GM12878 (cell line): ENCODE measurements around the gene ASB15. TPM values are rescaled to one million over a fixed set of nuclear protein-coding genes. Genes with fewer than 3 reads are reported as not detected.

Source experiments
- ATAC-seq: fragments of 200-7000 bp; cut with Tn5 transposase; 3 replicates; pipeline ENCODE4 v1.9.1; 2020; ENCODE audit warnings: mild to moderate bottlenecking, moderate library complexity
- BruUV-seq: library from RNA; stranded (reverse); fragments of 400-500 nt; replicated peaks from 2 replicates; lab custom pipeline; 2021; lab: Mats Ljungman, UMichigan
- CTCF ChIA-PET: fragments of 300-600 bp; sonication (Branson Sonifier 250); formaldehyde crosslinking; extraction: SDS; loops from one replicate; lab custom pipeline; 2021; ENCODE audit warnings: inconsistent platforms; lab: Yijun Ruan, JAX
- POLR2A ChIA-PET: fragments of 350-600 bp; formaldehyde crosslinking; extraction: SDS; loops from one replicate; lab custom pipeline; 2021; ENCODE audit warnings: inconsistent platforms; lab: Charles Lee
- RAD21 ChIA-PET: fragments of 300-600 bp; sonication (Branson Sonifier 250); formaldehyde crosslinking; loops from one replicate; lab custom pipeline; 2023; ENCODE audit warnings: antibody characterized with exemption; ENCODE audit not compliant: unreplicated experiment; lab: Charles Lee
- SMC1A ChIA-PET: fragments of 300-600 bp; sonication (Branson Sonifier 250); formaldehyde crosslinking; loops from one replicate; lab custom pipeline; 2023; ENCODE audit not compliant: unreplicated experiment, uncharacterized antibody; lab: Charles Lee
- DNase-seq: peaks from one replicate; pipeline ENCODE4 v3.0.0-alpha.2; 2011; ENCODE audit warnings: low read depth, low spot score
- FAIRE-seq: peaks from 3 replicates; lab custom pipeline; 2011; peaks lifted over from hg19 to GRCh38; lab: Jason Lieb, UNC
- H2AFZ ChIP-seq: 2 replicates; pipeline ENCODE4 v1.6.0; 2011; ENCODE audit warnings: low read depth, low read length, control low read depth; ENCODE audit not compliant: control insufficient read depth
- H3K27ac ChIP-seq: 2 replicates; pipeline ENCODE4 v1.5.1; 2011; ENCODE audit warnings: control low read depth; ENCODE audit not compliant: control insufficient read depth, insufficient read depth
- H3K27me3 ChIP-seq, 2 experiments: replicated peaks in 1 of 2; 2 replicates each; pipeline versions ENCODE4 v1.6.0 to v1.6.1; 2011; ENCODE audit warnings: low read length in 1 of 2; ENCODE audit not compliant: control insufficient read depth in 2 of 2, insufficient read depth in 2 of 2
- H3K36me3 ChIP-seq, 2 experiments: 2 replicates each; pipeline ENCODE4 v1.5.1; 2011; ENCODE audit warnings: low read length in 1 of 2; ENCODE audit not compliant: control insufficient read depth in 2 of 2, insufficient read depth in 2 of 2
- H3K4me1 ChIP-seq: 2 replicates; pipeline ENCODE4 v1.6.1; 2011; ENCODE audit warnings: mild to moderate bottlenecking, low read length, moderate library complexity, mixed read lengths; ENCODE audit not compliant: control insufficient read depth, insufficient read depth
- H3K4me2 ChIP-seq: 2 replicates; pipeline ENCODE4 v1.6.0; 2011; ENCODE audit warnings: control low read depth; ENCODE audit not compliant: control insufficient read depth, insufficient read depth
- H3K4me3 ChIP-seq: fragments of 200-600 bp; sonication (generic); 2 replicates; pipeline ENCODE4 v1.5.1; 2016
- H3K79me2 ChIP-seq: 2 replicates; pipeline ENCODE4 v1.6.0; 2011; ENCODE audit warnings: low read length; ENCODE audit not compliant: control insufficient read depth, insufficient read depth
- H3K9ac ChIP-seq: 2 replicates; pipeline ENCODE4 v1.8.0; 2011; ENCODE audit warnings: low read length, control low read depth, mixed read lengths; ENCODE audit not compliant: control insufficient read depth, insufficient read depth
- H3K9me3 ChIP-seq: replicated peaks from 3 replicates; pipeline ENCODE4 v1.5.1; 2011; ENCODE audit warnings: mild to moderate bottlenecking, low read length; ENCODE audit not compliant: control insufficient read depth, insufficient read depth
- H4K20me1 ChIP-seq: 2 replicates; pipeline ENCODE4 v1.6.0; 2011; ENCODE audit not compliant: control insufficient read depth, insufficient read depth
- SREBF1 ChIP-seq: IDR thresholded peaks from 2 replicates; pipeline ENCODE4 v1.6.1; 2012; ENCODE audit warnings: mild to moderate bottlenecking, low read length
- SREBF2 ChIP-seq: IDR thresholded peaks from 2 replicates; pipeline ENCODE4 v1.6.1; 2012; ENCODE audit warnings: mild to moderate bottlenecking, low read length
- TCF7 ChIP-seq: IDR thresholded peaks from 2 replicates; pipeline ENCODE4 v1.6.1; 2014; ENCODE audit warnings: antibody characterized with exemption, borderline replicate concordance
- WGBS: methylation state at CpG from one replicate; pipeline ENCODE4 v1.1.6; 2016; ENCODE audit warnings: low lambda C conversion rate; ENCODE audit not compliant: insufficient replicate concordance, insufficient coverage; ENCODE audit errors: missing lambda C conversion rate; 5-methylcytosine and 5-hydroxymethylcytosine counted together
- in situ Hi-C: fragments of 300-500 bp; cut with MboI; formaldehyde crosslinking; loops from 9 replicates; pipeline ENCODE4 v1.14.3; 2018; ENCODE audit warnings: mixed read lengths
- intact Hi-C: fragments of 100-400 bp; cut with micrococcal nuclease; formaldehyde crosslinking; loops from one replicate; pipeline ENCODE4 v1.14.2; 2022; ENCODE audit not compliant: unreplicated experiment
- polyA plus RNA-seq, 11 experiments: library from polyadenylated mRNA; depleted of rRNA in 4 of 11; unstranded in 6 of 11; stranded (reverse) in 5 of 11; fragments of >200 nt; fragmentation: Nextera tagmentation in 4 of 11; fragmentation: Illumina TruSeq in 1 of 11; extraction: Ambion mirVana in 4 of 11; extraction: Trizol in 1 of 11; gene quantifications; 1 replicate in 1 of 11; 2 replicates in 10 of 11; pipeline versions ENCODE4 v1.2.1 to v1.2.3, GENCODE V29; 2011 to 2016; ENCODE audit warnings: inconsistent platforms in 2 of 11, missing spikeins in 2 of 11, low read depth in 1 of 11
- total RNA-seq, 4 experiments: library from RNA; depleted of rRNA in 3 of 4; stranded (reverse); fragments of >200 nt in 3 of 4; fragmentation: Illumina TruSeq in 1 of 4; extraction: Trizol in 1 of 4; gene quantifications; 2 replicates each; pipeline versions ENCODE4 v1.2.1 to v1.2.3, GENCODE V29; 2013 to 2021
- TF ChIP-seq, protein P1 (sequence below), 3 experiments: IDR thresholded peaks in 2 of 3; conservative IDR thresholded peaks in 1 of 3; 2 replicates each; pipeline ENCODE4 v1.5.1; 2011; ENCODE audit warnings: low read depth in 3 of 3, low read length in 3 of 3, mild to moderate bottlenecking in 3 of 3, control low read depth in 2 of 3, moderate library complexity in 2 of 3, inconsistent platforms in 1 of 3, mixed read lengths in 1 of 3; ENCODE audit not compliant: control insufficient read depth in 2 of 3, insufficient read depth in 1 of 3; ENCODE audit errors: extremely low read depth in 1 of 3
- TF ChIP-seq, protein P2 (sequence below): fragments of 450-650 bp; IDR thresholded peaks from 2 replicates; pipeline ENCODE4 v1.6.1; 2017; ENCODE audit warnings: borderline replicate concordance

Gene ASB15
- total and polyA plus RNA-seq, 10 of the 15 experiments (the other 5 are each of a cell fraction or from before 2014, with no cell fraction given): not detected

DNA sequence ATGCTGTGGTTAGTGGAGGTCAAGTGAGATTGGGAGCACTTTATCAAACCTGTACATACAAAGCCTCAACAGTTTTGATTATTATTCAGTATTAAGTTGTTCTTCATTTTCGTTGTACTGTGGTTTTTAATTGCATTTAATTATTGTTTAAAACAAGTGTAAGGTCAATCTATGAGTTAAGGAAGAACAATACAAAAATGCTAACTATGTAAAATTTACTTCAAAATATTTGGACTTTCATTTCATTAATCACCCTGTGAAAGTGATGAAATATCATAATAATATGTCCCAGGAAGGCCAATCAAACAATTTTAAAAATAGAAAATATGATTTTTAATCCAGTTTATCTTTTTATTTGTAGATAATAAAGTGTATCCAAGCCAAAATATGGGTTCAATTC, 30.4 kb upstream of the ASB15 start (continued):
- TF ChIP-seq SREBF1: no peak

DNA sequence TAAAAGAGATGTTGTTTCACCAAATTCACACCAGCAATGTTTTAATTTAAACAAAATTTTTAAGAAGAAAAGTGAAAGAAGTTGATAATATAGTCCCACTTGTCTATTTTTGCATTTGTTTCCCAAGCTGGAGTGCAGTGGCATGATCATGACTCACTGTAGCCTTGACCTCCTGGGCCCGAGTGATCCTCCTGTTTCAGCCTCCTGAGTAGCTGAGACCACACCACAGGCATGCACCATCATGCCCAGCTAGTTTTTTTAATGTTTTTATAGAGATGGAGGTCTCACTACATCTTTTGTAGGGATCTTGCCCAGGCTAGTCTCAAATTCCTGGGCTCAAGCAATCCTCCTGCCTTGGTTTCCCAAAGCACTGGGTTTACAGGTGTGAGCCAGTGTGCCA, 29.9 kb upstream of the ASB15 start:
- ChIA-PET SMC1A (no interaction called here), RAD21 (no interaction called here), CTCF (interaction anchor here (1.2 kb wide), 1 partner anchor 9 kb away, joined by 3 read pairs; no protein-coding TSS in a partner anchor), POLR2A (no interaction called here)
- no peak overlapping the region for H2AFZ ChIP-seq
- no peak overlapping the region for H3K27ac ChIP-seq
- no peak overlapping the region for H3K9ac ChIP-seq
- no peaks in the 10 kb centered on the region for H3K36me3 ChIP-seq
- H3K79me2 ChIP-seq: no peaks in the 10 kb centered on the region
- intact Hi-C loops: loop anchor here (10.0 kb wide), 1 partner anchor 77 kb away; no protein-coding TSS in a partner anchor
- H3K4me3 ChIP-seq: no peak overlapping the region
- DNase-seq (no peak), ATAC-seq (no peak), FAIRE-seq (no peak)
- no peaks in the 10 kb centered on the region; a peak in 1 of 4 replicates for H3K27me3 ChIP-seq
- H3K4me2 ChIP-seq: no peak overlapping the region
- H4K20me1 ChIP-seq: no peaks in the 10 kb centered on the region
- no TSS peak for BruUV-seq
- TF ChIP-seq, protein P1, sequence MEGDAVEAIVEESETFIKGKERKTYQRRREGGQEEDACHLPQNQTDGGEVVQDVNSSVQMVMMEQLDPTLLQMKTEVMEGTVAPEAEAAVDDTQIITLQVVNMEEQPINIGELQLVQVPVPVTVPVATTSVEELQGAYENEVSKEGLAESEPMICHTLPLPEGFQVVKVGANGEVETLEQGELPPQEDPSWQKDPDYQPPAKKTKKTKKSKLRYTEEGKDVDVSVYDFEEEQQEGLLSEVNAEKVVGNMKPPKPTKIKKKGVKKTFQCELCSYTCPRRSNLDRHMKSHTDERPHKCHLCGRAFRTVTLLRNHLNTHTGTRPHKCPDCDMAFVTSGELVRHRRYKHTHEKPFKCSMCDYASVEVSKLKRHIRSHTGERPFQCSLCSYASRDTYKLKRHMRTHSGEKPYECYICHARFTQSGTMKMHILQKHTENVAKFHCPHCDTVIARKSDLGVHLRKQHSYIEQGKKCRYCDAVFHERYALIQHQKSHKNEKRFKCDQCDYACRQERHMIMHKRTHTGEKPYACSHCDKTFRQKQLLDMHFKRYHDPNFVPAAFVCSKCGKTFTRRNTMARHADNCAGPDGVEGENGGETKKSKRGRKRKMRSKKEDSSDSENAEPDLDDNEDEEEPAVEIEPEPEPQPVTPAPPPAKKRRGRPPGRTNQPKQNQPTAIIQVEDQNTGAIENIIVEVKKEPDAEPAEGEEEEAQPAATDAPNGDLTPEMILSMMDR (IDR thresholded peaks at IDR 0.05 in 2 of 3, conservative IDR thresholded peaks at IDR 0.05 in 1 of 3; ENCODE audit: control insufficient read depth in 2 of 3, extremely low read depth in 1 of 3, insufficient read depth in 1 of 3, low read depth in 3 of 3, low read length in 3 of 3): no peak
- TF ChIP-seq TCF7 (no peak), SREBF2 (no peak)
- TF ChIP-seq, protein P2, sequence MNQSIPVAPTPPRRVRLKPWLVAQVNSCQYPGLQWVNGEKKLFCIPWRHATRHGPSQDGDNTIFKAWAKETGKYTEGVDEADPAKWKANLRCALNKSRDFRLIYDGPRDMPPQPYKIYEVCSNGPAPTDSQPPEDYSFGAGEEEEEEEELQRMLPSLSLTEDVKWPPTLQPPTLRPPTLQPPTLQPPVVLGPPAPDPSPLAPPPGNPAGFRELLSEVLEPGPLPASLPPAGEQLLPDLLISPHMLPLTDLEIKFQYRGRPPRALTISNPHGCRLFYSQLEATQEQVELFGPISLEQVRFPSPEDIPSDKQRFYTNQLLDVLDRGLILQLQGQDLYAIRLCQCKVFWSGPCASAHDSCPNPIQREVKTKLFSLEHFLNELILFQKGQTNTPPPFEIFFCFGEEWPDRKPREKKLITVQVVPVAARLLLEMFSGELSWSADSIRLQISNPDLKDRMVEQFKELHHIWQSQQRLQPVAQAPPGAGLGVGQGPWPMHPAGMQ: no peak
- H3K4me1 ChIP-seq: no peaks in the 10 kb centered on the region
- no peaks in the 10 kb centered on the region for H3K9me3 ChIP-seq
- in situ Hi-C loops: no loop called here
- 27% methylated on average over 1 of the region's 1 CpG for WGBS
